D341Med (cell line): ENCODE data around the gene STYXL1.
"Not testable (repeated sequence)": the region's sequence is repeated elsewhere in the genome, so short reads cannot be mapped to it uniquely, and the experiment has no call there.

Experiments used
- DNase-seq: peaks from one replicate; pipeline ENCODE4 v3.0.0; 2012; ENCODE audit warnings: low spot score

STYXL1 gene, protein sequence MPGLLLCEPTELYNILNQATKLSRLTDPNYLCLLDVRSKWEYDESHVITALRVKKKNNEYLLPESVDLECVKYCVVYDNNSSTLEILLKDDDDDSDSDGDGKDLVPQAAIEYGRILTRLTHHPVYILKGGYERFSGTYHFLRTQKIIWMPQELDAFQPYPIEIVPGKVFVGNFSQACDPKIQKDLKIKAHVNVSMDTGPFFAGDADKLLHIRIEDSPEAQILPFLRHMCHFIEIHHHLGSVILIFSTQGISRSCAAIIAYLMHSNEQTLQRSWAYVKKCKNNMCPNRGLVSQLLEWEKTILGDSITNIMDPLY

GRCh38 chr7:76047811-76048667, at the start of gene STYXL1, which contains the start of gene MDH2:
TSS of gene STYXL1 (minus strand) at chr7:76048000. CDS start at chr7:76030523, 17,477 bp downstream.
TSS of gene MDH2 (plus strand) at chr7:76048106. CDS start at chr7:76048161, 55 bp downstream.
- peak; percentile 97 for DNase-seq

GRCh38 chr7:76095908-76096307, 48.1 kb upstream of the STYXL1 start:
- DNase-seq: no peak

DNA sequence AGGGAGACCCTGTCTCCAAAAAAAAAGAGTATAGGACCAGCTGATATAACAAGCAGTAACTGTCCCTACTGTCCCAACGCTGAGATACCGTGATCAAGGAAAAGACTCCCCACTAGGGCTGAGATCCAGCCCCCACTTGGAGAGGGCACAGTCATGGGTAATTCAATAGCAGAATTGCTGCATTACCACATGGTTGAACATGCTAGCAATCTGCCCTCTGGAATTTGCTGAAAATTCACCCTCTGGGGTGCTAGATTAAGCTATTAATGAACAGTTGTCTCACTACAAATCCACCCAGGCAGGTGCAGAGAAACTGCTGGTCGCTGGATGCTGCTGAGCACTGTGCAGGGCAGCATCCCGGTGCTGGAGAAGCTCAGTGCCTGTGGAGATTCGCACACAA, 46.5 kb upstream of the STYXL1 start:
- not testable (repeated sequence) for DNase-seq

GRCh38 chr7:76093531-76093930, 45.7 kb upstream of the STYXL1 start:
- DNase-seq: not testable (repeated sequence)

- DNase-seq: no peak
Observed at GRCh38 chr7:76091506-76091905, 43.7 kb upstream of the STYXL1 start.

DNA sequence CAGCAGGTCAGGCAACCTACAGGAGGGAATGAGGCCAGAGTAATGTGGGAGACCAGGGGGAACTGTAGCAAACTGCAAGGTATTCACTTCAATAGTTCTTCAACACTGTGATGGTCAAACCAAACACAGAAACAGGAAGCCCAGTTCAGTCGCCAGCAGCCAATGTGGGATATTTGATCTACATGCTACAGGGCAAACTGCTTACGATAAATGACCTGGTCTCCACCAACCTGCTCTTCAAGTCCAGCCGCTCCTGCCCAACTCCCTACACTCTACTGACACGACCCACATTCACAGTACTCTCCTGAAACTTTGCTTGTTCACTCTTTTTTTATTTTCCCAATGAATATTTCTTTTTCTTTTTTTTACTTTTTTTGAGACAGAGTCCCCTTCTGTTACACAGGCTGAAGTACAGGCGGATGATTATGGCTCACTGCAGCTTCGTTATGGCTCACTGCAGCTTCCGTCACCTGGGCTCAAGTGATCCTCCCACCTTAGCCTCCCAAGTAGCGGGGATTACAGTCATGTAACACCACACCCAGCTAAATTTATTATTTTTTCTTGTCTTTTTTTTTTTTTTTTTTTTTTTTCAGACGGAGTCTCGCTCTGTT, 42.2 kb upstream of the STYXL1 start:
- DNase-seq: no peak

DNA sequence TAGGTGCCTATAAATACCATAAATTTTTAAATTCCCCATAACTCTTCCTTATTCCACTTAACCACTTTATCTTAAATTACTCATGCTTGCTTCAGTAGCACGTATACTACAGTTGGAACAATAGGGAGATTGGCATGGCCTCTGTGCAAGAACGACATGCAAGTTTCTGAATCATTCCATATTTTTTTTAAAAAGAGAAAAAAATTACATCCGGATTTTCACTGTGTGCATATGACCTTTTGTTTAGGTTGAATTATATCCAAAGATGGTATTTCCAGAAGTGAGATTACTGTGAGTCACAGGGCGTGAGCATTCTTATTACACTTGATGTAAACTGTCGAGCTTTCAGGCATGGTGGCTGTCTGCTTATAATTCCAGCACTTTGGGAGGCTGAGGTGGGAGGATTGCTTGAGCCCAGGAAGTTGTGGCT, 39.6 kb upstream of the STYXL1 start:
- DNase-seq: not testable (repeated sequence)

DNA sequence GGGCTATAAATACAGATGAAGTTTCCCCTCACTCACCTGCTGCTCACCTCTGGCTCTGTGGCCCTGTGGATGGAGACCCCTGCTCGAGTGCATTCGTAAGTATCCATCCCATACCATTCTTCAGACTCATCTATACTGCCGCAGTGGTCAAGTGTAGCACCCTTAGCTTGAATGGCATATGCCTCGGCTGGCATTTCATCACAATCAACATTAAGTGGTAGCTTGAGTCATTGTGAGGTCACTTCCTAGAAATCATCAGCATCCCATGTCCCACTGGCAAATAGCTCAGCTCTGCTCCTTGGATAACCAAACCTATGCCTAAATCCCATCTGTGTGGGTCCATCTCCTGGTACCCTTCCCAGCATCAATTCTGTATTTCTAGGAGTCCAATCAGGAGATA, 38.3 kb upstream of the STYXL1 start:
- DNase-seq: no peak

DNA sequence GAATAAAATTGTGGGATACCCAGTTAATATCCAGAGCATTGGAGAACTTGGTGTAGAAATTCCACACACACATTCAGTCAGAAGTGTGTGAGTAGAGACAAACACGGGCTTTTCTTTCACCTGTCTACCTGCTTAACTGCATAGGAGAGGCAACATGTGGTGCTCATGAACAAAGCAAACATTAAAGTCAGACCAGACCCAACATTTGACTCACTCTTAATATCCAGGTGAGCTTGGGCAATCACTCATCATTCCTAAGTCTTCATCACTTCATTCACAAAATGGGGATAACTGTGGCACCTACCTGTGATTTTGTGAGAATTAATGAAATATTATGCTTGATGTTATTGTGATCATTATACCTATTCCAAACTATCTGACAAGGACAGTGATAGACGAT, 36.3 kb upstream of the STYXL1 start:
- DNase-seq: not testable (repeated sequence)

- DNase-seq: no peak
Observed at GRCh38 chr7:76080204-76080603, 32.4 kb upstream of the STYXL1 start.

DNA sequence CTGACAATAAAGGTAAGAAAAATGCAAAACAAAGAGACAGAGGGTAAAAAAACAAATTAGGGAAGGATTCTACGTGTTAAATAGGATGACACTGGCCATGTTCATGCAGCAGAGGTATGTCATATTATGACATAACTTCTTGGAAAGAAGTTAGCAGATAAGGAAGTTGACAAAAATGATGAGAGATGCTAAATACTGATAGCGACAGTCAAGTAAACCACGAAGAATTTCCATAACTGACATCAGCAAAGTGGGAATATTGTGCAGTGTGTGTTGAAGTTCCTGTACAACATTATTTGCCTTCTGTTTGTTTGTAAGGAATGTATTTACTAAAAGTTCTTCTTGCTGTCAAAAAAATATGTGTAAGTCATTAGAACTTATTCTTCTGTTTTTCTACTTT, 29.6 kb upstream of the STYXL1 start:
- no peak for DNase-seq

- DNase-seq: no peak
Observed at GRCh38 chr7:76076995-76077394, 29.2 kb upstream of the STYXL1 start.

DNA sequence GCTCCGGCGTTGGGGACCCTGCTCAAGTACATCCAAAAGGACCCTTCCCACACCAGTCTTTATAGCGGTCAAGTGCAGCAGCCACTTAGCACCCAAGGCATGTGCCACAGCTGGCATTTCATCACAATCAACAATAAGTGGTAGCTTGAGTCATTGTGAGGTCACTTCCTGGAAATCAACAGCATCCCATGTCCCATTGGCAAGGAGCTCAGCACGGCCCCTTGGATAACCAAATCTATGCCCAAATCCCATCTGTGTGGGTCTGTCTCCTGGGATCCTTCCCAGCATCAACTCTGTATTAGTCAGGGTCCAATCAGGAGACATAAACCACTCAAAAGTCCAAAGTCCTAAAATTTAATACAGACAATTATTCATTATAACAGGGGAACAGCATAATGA, 27.2 kb upstream of the STYXL1 start:
- DNase-seq: no peak

DNA sequence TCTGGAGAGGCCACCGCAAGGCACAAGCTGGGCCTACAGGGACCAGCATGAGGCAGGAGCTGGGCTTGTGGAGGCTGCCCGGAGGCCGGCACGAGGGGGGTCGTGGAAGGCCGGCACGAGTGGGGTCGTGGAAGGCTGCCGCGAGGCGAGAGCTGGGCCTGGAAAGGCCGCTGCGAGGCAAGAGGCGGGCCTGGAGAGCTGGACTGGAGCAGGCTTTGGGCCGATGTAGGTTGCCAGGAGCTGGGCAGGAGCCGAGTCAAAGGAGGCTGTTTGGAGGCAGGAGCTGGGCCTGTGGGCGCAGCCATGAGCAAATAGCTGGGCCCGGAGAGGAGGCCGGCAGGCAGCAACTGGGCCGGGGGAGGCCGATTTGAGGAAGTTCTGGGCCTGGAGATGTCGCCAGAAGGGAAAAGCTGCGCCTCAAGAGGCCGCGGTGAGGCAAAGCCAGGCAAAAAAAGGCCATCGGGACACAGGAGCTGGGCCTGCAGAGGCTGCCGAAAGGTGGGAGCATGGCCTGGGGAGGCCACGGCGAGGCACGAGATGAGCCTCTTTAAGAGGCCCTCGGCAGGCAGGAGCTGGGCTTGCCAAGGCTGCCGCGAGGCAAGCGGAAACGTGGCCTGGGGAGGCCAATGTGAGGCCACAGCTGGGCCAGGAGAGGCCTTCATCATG, 26.6 kb upstream of the STYXL1 start:
- no peak for DNase-seq

DNA sequence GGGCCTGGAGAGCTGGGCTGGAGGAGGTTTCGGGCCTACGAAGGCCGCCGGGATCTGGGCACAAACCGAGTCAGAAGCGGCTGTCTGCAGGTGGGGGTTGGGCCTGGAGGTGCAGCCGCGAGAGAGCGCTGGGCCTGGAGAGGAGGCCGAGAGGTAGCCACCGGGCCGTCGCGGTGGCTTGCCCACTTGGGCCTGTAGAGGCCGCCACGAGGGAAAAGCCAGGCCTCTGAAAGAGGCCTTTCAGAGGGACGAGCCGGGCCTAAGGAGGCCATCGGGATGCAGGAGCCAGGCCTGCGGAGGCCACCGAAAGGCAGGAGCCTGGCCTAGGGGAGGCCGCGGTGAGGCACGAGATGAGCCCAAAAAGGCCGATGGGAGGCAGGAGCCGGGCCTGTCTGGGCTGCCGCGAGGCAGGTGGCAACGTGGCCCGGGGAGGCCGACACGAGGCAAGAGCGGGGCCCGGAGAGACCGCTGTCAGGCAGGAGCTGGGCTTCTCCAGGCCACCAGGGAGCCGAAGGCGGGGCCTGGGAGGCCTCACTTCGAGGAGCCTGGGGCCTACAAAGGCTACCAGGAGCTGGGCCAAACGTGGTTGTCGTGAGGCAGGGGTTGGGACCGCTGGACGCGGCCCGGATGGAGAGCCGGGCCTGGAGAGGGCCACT, 25.7 kb upstream of the STYXL1 start:
- no peak for DNase-seq

DNA sequence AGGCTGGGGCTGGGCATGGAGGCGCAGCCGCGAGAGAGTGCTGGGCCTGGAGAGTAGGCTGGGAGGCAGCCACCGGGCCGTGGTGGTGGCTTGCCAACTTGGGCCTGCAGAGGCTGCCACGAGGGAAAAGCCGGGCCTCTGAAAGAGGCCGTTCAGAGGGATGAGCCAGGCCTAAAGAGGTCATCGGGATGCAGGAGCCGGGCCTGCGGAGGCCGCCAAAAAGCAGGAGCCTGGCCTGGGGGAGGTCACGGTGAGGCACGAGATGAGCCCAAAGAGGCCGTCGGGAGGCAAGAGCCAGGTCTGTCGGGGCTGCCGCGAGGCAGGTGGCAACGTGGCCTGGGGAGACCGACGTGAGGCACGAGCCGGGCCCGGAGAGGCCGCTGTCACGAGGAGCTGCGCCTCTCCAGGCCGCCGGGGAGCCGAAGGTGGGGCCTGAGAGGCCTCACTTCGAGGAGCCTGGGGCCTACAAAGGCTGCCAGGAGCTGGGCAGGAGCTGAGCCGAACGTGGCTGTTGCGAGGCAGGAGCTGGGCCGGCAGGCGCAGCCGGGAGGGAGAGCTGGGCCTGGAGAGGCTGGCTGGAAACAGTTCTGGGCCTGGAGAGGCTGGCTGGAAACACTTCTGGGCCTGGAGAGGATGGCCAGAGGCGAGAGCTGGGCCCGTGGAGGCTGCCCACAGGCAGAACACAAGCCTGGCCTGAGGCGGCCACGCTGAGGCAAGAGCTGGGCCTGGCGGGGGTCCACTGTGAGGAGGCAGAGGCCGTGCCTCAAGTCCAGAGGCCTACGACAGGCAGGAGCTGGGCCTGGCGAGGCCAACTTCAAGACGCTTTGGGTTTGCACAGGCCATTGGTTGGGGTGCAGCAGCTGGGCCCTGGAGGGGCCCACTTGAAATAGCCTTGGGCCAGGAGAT, 24.7 kb upstream of the STYXL1 start:
- DNase-seq: no peak

GRCh38 chr7:76071316-76072242, 23.8 kb upstream of the STYXL1 start:
- DNase-seq: no peak

DNA sequence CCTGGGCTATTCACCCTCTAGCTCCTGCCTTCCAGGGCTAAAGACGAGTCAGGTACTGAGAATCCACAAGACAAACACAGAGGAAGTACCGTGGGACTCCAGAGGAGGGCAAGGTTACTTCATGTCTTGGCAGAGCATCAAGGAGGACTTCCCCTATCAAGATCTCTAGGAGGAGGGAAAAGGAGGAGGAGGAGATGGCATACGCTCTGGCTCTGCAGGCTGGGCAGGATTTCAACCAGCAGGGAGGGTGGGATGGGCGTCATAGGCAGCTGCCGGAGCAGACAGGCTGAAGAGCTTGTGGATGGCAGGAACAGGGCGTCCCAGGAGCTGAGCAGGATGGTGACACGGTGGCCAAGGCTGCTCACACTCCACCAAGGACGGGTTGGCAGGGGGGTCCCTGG, 21.4 kb upstream of the STYXL1 start:
- peak; percentile 58 for DNase-seq

GRCh38 chr7:76066716-76067503, 19.1 kb upstream of the STYXL1 start:
- no peak for DNase-seq
